AML-193 (cell line): Measurements from ENCODE around the gene ARFGAP3.
"Not testable (repeated sequence)": the region's sequence is repeated elsewhere in the genome, so short reads cannot be mapped to it uniquely, and the experiment has no call there.

ENCODE experiments used
- DNase-seq, 2 experiments: peaks; one replicate each; lab custom pipeline; 2025; lab: John Stamatoyannopoulos, UW

Gene ARFGAP3

GRCh38 chr22:42794551-42795510 is 62.2 kb downstream of the ARFGAP3 start:
- no peak for DNase-seq

- DNase-seq = no peak
Observed at GRCh38 chr22:42793848-42794405, 63.1 kb downstream of the ARFGAP3 start.

GRCh38 chr22:42792909-42793847 is 63.9 kb downstream of the ARFGAP3 start:
- no peak for DNase-seq

GRCh38 chr22:42792453-42792908 is 64.6 kb downstream of the ARFGAP3 start:
- no peak for DNase-seq

GRCh38 chr22:42791721-42792452 is 65.2 kb downstream of the ARFGAP3 start:
- DNase-seq = no peak

GRCh38 chr22:42788466-42788865 is 68.6 kb downstream of the ARFGAP3 start:
- no peak for DNase-seq

- DNase-seq = no peak
Observed at GRCh38 chr22:42788021-42788420, 69.1 kb downstream of the ARFGAP3 start.

GRCh38 chr22:42787357-42787736 is 69.7 kb downstream of the ARFGAP3 start:
- DNase-seq = no peak

- DNase-seq = no peak
Observed at GRCh38 chr22:42786606-42787356, 70.3 kb downstream of the ARFGAP3 start.

- no peak for DNase-seq
Observed at GRCh38 chr22:42785706-42786499, 71.2 kb downstream of the ARFGAP3 start.

- DNase-seq = not testable (repeated sequence)
Observed at GRCh38 chr22:42782306-42782705, 74.8 kb downstream of the ARFGAP3 start.

GRCh38 chr22:42780070-42780540 is 77.0 kb downstream of the ARFGAP3 start:
- DNase-seq = peak; percentile 87 to 88

GRCh38 chr22:42777126-42777525 is 79.9 kb downstream of the ARFGAP3 start:
- DNase-seq = no peak

GRCh38 chr22:42773167-42773566 is 83.9 kb downstream of the ARFGAP3 start:
- no peak for DNase-seq

- DNase-seq = no peak
Observed at GRCh38 chr22:42772647-42773046, 84.4 kb downstream of the ARFGAP3 start.

- no peak for DNase-seq
Observed at GRCh38 chr22:42770941-42771647, 86.0 kb downstream of the ARFGAP3 start.

GRCh38 chr22:42770448-42770726 is 86.7 kb downstream of the ARFGAP3 start:
- no peak for DNase-seq

GRCh38 chr22:42769574-42770447 is 87.3 kb downstream of the ARFGAP3 start:
- no peak for DNase-seq
